ENCODE data around the gene RNPEP.

DNA sequence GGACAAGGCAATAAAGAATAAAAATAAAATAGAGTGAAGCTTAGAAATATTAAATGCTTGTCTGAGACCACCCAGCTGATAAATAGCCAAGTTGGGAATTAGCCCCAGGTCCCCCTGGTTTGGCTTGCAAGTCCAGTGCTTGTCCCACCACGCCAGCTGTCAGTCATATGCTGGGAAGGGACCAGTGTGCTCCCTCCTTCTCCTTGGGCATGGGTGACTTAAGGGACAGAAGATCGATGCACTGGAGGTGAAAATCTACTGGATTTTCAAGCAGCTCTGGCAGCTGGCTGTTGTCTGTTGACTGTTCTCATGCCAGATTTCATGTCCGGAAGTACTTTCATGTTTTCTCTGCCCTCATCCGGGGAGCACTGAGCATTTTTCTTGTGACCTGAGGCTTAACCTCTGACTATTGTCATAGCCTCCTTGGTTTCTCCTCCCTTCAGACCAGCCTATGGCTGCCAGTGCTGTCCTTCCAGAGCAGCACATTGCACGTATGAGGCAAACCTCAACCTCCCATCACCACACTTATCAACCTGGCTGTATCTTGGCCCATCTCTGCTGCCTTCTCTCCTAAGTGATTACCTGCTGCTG, 48.5 kb upstream of the RNPEP start:
- TF ChIP-seq, protein P1, sequence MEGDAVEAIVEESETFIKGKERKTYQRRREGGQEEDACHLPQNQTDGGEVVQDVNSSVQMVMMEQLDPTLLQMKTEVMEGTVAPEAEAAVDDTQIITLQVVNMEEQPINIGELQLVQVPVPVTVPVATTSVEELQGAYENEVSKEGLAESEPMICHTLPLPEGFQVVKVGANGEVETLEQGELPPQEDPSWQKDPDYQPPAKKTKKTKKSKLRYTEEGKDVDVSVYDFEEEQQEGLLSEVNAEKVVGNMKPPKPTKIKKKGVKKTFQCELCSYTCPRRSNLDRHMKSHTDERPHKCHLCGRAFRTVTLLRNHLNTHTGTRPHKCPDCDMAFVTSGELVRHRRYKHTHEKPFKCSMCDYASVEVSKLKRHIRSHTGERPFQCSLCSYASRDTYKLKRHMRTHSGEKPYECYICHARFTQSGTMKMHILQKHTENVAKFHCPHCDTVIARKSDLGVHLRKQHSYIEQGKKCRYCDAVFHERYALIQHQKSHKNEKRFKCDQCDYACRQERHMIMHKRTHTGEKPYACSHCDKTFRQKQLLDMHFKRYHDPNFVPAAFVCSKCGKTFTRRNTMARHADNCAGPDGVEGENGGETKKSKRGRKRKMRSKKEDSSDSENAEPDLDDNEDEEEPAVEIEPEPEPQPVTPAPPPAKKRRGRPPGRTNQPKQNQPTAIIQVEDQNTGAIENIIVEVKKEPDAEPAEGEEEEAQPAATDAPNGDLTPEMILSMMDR (IDR thresholded peaks at IDR 0.05): no peak
- no peak for TF ChIP-seq POLR2A (IDR thresholded peaks at IDR 0.05)

Measured in heart left ventricle (tissue), 13 donors.